HL-60 (cell line): ENCODE measurements around the gene SCFD1.

ENCODE experiments used
- GABPA ChIP-seq: IDR thresholded peaks from 2 replicates; pipeline ENCODE4 v1.6.1; 2012; ENCODE audit warnings: low read depth
- POLR2AphosphoS5 ChIP-seq: IDR thresholded peaks from 2 replicates; pipeline ENCODE4 v1.6.1; 2012; ENCODE audit warnings: low read depth
- SPI1 ChIP-seq: IDR thresholded peaks from 2 replicates; pipeline ENCODE4 v1.6.1; 2012; ENCODE audit warnings: low read depth, mild to moderate bottlenecking, borderline replicate concordance
- TF ChIP-seq, protein P1 (sequence below): IDR thresholded peaks from one replicate; pipeline ENCODE4 v1.5.1; 2011; ENCODE audit warnings: low read length, control low read depth, inconsistent platforms; ENCODE audit not compliant: insufficient read depth

- TF ChIP-seq, protein P1, sequence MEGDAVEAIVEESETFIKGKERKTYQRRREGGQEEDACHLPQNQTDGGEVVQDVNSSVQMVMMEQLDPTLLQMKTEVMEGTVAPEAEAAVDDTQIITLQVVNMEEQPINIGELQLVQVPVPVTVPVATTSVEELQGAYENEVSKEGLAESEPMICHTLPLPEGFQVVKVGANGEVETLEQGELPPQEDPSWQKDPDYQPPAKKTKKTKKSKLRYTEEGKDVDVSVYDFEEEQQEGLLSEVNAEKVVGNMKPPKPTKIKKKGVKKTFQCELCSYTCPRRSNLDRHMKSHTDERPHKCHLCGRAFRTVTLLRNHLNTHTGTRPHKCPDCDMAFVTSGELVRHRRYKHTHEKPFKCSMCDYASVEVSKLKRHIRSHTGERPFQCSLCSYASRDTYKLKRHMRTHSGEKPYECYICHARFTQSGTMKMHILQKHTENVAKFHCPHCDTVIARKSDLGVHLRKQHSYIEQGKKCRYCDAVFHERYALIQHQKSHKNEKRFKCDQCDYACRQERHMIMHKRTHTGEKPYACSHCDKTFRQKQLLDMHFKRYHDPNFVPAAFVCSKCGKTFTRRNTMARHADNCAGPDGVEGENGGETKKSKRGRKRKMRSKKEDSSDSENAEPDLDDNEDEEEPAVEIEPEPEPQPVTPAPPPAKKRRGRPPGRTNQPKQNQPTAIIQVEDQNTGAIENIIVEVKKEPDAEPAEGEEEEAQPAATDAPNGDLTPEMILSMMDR = no peak
- TF ChIP-seq POLR2AphosphoS5 = no peak
- TF ChIP-seq GABPA = no peak
- TF ChIP-seq SPI1 = no peak
Observed at GRCh38 chr14:30725763-30726162, 103.6 kb downstream of the SCFD1 start.
